HG03571 (cell line): ENCODE results near the gene REPIN1.

ENCODE experiments used
- ATAC-seq: cut with Tn5 transposase; IDR thresholded peaks from one replicate; pipeline ENCODE4 v1.9.1; 2021; ENCODE audit not compliant: unreplicated experiment

Gene REPIN1

GRCh38 chr7:150404805-150405583 is 36.4 kb downstream of the REPIN1 start:
- peak; percentile 40 for ATAC-seq

GRCh38 chr7:150405584-150406311 is 37.1 kb downstream of the REPIN1 start:
- no peak for ATAC-seq

GRCh38 chr7:150406312-150406566 is 37.6 kb downstream of the REPIN1 start:
- ATAC-seq = no peak

GRCh38 chr7:150406567-150407421 is 38.2 kb downstream of the REPIN1 start:
- ATAC-seq = peak; percentile 54

- no peak for ATAC-seq
These were observed 39.2 kb downstream of the REPIN1 start for GRCh38 chr7:150407588-150408392.

- ATAC-seq = no peak
These were observed 40.0 kb downstream of the REPIN1 start for GRCh38 chr7:150408393-150409299.

- no peak for ATAC-seq
These were observed 40.8 kb downstream of the REPIN1 start for GRCh38 chr7:150409300-150410030.

GRCh38 chr7:150410131-150410530 is 41.5 kb downstream of the REPIN1 start:
- ATAC-seq = no peak

- ATAC-seq = no peak
These were observed 42.2 kb downstream of the REPIN1 start for GRCh38 chr7:150410680-150411346.

GRCh38 chr7:150411606-150412005 is 43.0 kb downstream of the REPIN1 start:
- no peak for ATAC-seq

GRCh38 chr7:150412016-150412415 is 43.4 kb downstream of the REPIN1 start:
- no peak for ATAC-seq

- ATAC-seq = no peak
These were observed 44.2 kb downstream of the REPIN1 start for GRCh38 chr7:150412518-150413488.

- no peak for ATAC-seq
These were observed 45.0 kb downstream of the REPIN1 start for GRCh38 chr7:150413640-150414081.

GRCh38 chr7:150415161-150416153 is 46.8 kb downstream of the REPIN1 start:
- ATAC-seq = no peak

- no peak for ATAC-seq
These were observed 48.6 kb downstream of the REPIN1 start for GRCh38 chr7:150417239-150417638.

GRCh38 chr7:150417863-150418262 is 49.2 kb downstream of the REPIN1 start:
- ATAC-seq = no peak
